Bronchial epithelial cell (primary cell): Measurements from ENCODE around the gene MRPL32. TPM values are rescaled to one million over a fixed set of nuclear protein-coding genes. Genes with fewer than 3 reads are reported as not detected.

Experiments
- DNase-seq: peaks from one replicate; pipeline ENCODE4 v3.0.0-alpha.2; 2010; ENCODE audit warnings: low read depth
- FAIRE-seq: peaks from 2 replicates; lab custom pipeline; 2011; peaks lifted over from hg19 to GRCh38; lab: Jason Lieb, UNC
- H3K27me3 ChIP-seq: 2 replicates; pipeline ENCODE4 v1.5.1; 2011; ENCODE audit warnings: low read length; ENCODE audit not compliant: control insufficient read depth, insufficient read depth
- H3K36me3 ChIP-seq: 2 replicates; pipeline ENCODE4 v1.5.1; 2011; ENCODE audit warnings: low read length; ENCODE audit not compliant: control insufficient read depth, insufficient read depth
- H3K4me3 ChIP-seq: 2 replicates; pipeline ENCODE4 v1.5.1; 2011; ENCODE audit warnings: mild to moderate bottlenecking, low read depth, low read length, control low read depth
- total RNA-seq: library from RNA; depleted of rRNA; stranded (reverse); fragments of >200 nt; gene quantifications from 2 replicates; pipeline ENCODE4 v1.2.1, GENCODE V29; 2014
- TF ChIP-seq, protein P1 (sequence below): IDR thresholded peaks from 2 replicates; pipeline ENCODE4 v1.5.1; 2011; ENCODE audit warnings: mild to moderate bottlenecking, moderate library complexity, low read length, control low read depth, inconsistent platforms; ENCODE audit not compliant: insufficient read depth, severe bottlenecking

Gene MRPL32
- total RNA-seq, 1 donor from 2014 or later, result 63.2 TPM

DNA sequence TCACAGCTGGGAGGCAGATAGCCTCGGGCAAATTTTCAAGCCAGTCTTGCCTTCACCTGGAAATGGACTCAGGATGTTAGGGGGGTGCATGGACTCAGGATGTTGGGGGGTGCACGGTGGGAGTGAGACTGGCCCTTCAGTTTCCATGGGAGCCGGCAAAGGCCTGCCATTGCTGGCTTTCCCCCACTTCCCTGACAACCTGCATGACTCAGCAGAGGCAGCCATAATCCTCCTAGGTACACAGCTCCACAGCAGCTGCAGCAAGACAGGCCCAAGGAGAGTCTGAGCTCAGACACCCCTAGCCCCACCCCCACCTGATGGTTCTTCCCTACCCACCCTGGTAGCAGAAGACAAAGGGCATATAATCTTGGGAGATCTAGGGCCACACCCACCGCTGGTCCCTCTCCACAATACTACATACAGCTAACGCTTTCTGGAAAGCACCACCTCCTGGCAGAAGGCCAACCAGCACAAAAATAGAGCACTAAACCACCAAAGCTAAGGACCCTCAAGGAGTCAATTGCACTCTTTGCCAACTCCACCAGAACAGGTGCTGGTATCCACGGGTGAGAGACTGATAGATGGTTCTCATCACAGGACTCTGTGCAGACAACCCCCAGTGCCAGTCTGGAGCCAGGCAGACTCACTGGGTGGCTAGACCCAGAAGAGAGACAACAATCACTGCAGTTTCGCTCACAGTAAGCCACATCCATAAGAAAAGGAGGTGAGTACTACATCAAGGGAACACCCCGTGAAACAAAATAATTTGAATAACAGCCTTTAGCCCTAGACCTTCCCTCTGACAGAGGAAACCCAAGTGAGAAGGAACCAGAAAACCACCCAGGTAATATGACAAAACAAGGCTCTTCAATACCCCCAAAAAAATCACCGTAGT, 38.6 kb upstream of the MRPL32 start:
- no peaks in the 10 kb centered on the region for H3K27me3 ChIP-seq
- DNase-seq, result no peak
- no peak for FAIRE-seq
- TF ChIP-seq, protein P1, sequence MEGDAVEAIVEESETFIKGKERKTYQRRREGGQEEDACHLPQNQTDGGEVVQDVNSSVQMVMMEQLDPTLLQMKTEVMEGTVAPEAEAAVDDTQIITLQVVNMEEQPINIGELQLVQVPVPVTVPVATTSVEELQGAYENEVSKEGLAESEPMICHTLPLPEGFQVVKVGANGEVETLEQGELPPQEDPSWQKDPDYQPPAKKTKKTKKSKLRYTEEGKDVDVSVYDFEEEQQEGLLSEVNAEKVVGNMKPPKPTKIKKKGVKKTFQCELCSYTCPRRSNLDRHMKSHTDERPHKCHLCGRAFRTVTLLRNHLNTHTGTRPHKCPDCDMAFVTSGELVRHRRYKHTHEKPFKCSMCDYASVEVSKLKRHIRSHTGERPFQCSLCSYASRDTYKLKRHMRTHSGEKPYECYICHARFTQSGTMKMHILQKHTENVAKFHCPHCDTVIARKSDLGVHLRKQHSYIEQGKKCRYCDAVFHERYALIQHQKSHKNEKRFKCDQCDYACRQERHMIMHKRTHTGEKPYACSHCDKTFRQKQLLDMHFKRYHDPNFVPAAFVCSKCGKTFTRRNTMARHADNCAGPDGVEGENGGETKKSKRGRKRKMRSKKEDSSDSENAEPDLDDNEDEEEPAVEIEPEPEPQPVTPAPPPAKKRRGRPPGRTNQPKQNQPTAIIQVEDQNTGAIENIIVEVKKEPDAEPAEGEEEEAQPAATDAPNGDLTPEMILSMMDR, result no peak
- H3K36me3 ChIP-seq, result no peaks in the 10 kb centered on the region
- no peak overlapping the region for H3K4me3 ChIP-seq

DNA sequence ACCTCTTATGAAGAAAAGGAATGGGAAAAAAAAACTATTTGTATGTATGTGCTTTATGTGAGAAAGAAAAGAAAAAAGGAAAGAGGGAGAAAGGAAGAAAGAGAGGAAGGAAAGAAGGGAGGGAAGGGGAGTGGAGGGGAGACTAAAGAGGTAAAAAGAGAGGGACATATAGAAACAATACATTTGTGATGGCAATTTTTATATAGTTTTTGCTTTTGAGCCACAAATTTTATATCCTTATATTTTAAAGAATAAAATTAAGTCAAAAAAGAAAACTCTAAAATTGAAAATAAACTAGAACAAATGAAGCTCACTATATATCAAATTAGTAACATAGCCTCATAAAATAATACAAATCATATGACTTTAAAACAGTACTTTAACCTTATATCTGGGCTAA, 31.3 kb upstream of the MRPL32 start:
- FAIRE-seq, result no peak
- Histone ChIP-seq H3K4me3 (no peak overlapping the region), H3K36me3 (no peaks in the 10 kb centered on the region), H3K27me3 (no peaks in the 10 kb centered on the region)
- DNase-seq, result no peak
- TF ChIP-seq, protein P1, result no peak

DNA sequence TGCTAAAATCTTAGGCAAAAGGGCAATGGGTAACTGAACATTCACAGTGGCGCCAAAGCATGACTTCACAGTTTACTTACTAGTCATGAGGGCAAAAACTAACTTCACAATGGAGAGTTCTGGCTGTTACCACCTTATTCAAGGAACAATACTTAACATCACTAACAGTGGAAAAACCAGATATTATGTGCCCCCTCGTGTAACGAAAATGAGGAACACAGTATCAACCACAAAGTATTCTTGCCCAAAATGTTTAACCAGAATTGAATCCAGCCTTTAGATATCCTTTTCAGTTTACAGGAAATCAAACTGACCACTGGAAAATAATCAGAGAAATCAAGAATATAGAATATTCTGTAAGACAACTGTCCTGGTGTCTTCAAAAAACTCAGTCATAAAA, 29.8 kb upstream of the MRPL32 start:
- H3K36me3 ChIP-seq, result no peaks in the 10 kb centered on the region
- TF ChIP-seq, protein P1, result no peak
- DNase-seq (no peak), FAIRE-seq (no peak)
- no peaks in the 10 kb centered on the region for H3K27me3 ChIP-seq
- H3K4me3 ChIP-seq, result no peak overlapping the region

DNA sequence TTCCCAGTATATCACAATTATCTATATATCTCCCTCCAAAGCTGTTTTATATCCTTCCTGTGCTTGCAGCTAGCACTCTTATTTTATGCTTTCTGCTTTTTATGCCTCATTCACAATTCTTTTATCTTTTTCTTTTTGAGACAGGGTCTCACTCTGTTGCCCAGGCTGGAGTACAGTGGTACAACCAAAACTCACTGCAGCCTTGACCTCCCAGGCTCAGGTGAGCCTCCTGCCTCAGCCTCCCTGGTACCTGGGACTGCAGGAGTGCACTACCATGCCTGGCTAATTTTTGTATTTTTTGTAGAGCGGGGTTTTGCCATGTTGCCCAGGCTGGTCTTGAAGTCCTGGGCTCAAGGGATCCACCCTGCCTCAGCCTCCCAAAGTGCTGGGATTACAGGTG, 26.0 kb upstream of the MRPL32 start:
- TF ChIP-seq, protein P1, result no peak
- FAIRE-seq (no peak), DNase-seq (no peak)
- no peak overlapping the region for H3K4me3 ChIP-seq
- H3K36me3 ChIP-seq, result peaks cover 2% of the 10 kb centered on the region
- no peaks in the 10 kb centered on the region for H3K27me3 ChIP-seq

DNA sequence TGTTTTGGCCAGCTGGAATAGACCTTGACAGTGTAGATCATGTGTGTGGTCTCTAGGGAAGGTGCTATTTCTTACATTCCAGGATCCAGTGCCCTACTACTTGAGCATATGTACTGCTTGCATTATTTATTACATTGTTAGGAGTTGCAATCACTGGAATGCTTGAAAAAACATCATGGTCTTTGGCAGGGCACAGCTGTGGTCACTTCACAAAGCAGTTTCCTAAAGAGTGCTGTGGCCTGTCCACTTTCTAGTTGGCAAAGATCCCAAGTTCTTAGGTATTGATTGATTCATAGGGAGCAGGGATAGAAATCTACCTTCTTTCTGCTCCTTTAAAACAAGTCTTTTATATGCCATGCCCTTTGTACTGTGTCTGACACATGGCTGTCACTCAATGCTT, 24.9 kb upstream of the MRPL32 start:
- no peak overlapping the region for H3K4me3 ChIP-seq
- FAIRE-seq (no peak), DNase-seq (no peak)
- H3K27me3 ChIP-seq, result no peaks in the 10 kb centered on the region
- TF ChIP-seq, protein P1, result no peak
- peaks cover 2% of the 10 kb centered on the region for H3K36me3 ChIP-seq
